Measurements from ENCODE around the gene KCND1.

The KCND1 gene

GRCh38 chrX:48974033-48974432, 2.4 kb upstream of the KCND1 start:
- no peak for DNase-seq

- DNase-seq: no peak
Measured at GRCh38 chrX:48972220-48973164, 848 bp upstream of the KCND1 start.

GRCh38 chrX:48969471-48969870, 2.2 kb downstream of the KCND1 start:
- DNase-seq: no peak

- DNase-seq: no peak
Measured at GRCh38 chrX:48968377-48968776, 3.3 kb downstream of the KCND1 start.

- no peak for DNase-seq
Measured at GRCh38 chrX:48966796-48967579, 4.7 kb downstream of the KCND1 start.

GRCh38 chrX:48965959-48966358, 5.7 kb downstream of the KCND1 start:
- DNase-seq: no peak

- DNase-seq: no peak
Measured at GRCh38 chrX:48961585-48962091, 10.0 kb downstream of the KCND1 start.

- no peak for DNase-seq
Measured at GRCh38 chrX:48960291-48960690, 11.4 kb downstream of the KCND1 start.

- DNase-seq: no peak
Measured at GRCh38 chrX:48958635-48959094, 13.0 kb downstream of the KCND1 start.

- DNase-seq: peak; percentile 93
Measured at GRCh38 chrX:48957827-48958634, 13.6 kb downstream of the KCND1 start.

- DNase-seq: peak; percentile 67
Measured at GRCh38 chrX:48957477-48957826, 14.2 kb downstream of the KCND1 start, which contains the start of gene OTUD5. Gene OTUD5 (minus strand): TSS chrX:48957607. CDS start chrX:48957570, 37 bp downstream.

GRCh38 chrX:48956728-48957414, 14.8 kb downstream of the KCND1 start:
- DNase-seq: no peak

GRCh38 chrX:48948589-48948988, 23.1 kb downstream of the KCND1 start:
- no peak for DNase-seq

GRCh38 chrX:48945517-48946348, 25.9 kb downstream of the KCND1 start:
- DNase-seq: peak; percentile 24

- DNase-seq: no peak
Measured at GRCh38 chrX:48942895-48943294, 28.7 kb downstream of the KCND1 start.

GRCh38 chrX:48940404-48940955, 31.2 kb downstream of the KCND1 start:
- DNase-seq: peak; percentile 32

GRCh38 chrX:48939524-48940228, 32.0 kb downstream of the KCND1 start:
- DNase-seq: no peak

GRCh38 chrX:48938721-48939425, 32.8 kb downstream of the KCND1 start:
- DNase-seq: peak; percentile 21
